SIG-M5 treated with dmso at 0.1 percent for 504 hours (cell line): ENCODE data around the gene CLTB.

Experiments
- DNase-seq: peaks from one replicate; lab custom pipeline; 2025; ENCODE audit not compliant: unreplicated experiment; lab: John Stamatoyannopoulos, UW

The CLTB gene

GRCh38 chr5:176405656-176406435 is 10.5 kb downstream of the CLTB start:
- DNase-seq = no peak

GRCh38 chr5:176401281-176402205 is 14.8 kb downstream of the CLTB start:
- no peak for DNase-seq

GRCh38 chr5:176400382-176401156 is 15.8 kb downstream of the CLTB start:
- DNase-seq = no peak

- no peak for DNase-seq
These were observed 18.5 kb downstream of the CLTB start for GRCh38 chr5:176397736-176398420.

GRCh38 chr5:176396330-176396729 is 20.0 kb downstream of the CLTB start:
- no peak for DNase-seq

GRCh38 chr5:176394881-176395675 is 21.3 kb downstream of the CLTB start:
- no peak for DNase-seq

GRCh38 chr5:176394096-176394495 is 22.2 kb downstream of the CLTB start:
- DNase-seq = no peak

- no peak for DNase-seq
These were observed 23.8 kb downstream of the CLTB start for GRCh38 chr5:176392526-176392925.

- DNase-seq = peak; percentile 86
These were observed 24.3 kb downstream of the CLTB start for GRCh38 chr5:176391999-176392398.

GRCh38 chr5:176391479-176391878 is 24.9 kb downstream of the CLTB start:
- no peak for DNase-seq

GRCh38 chr5:176389135-176390123 is 26.9 kb downstream of the CLTB start:
- DNase-seq = peak; percentile 49

GRCh38 chr5:176388444-176389134 is 27.8 kb downstream of the CLTB start, which contains the start of the genes HIGD2A and NOP16:
TSS of gene HIGD2A (plus strand) at chr5:176388751. CDS start at chr5:176388820, 69 bp downstream.
TSS of gene NOP16 (minus strand) at chr5:176388598. CDS start at chr5:176388539, 59 bp downstream.
- peak; percentile 100 for DNase-seq

GRCh38 chr5:176388003-176388443 is 28.3 kb downstream of the CLTB start:
- DNase-seq = peak; percentile 40

GRCh38 chr5:176387384-176387925 is 28.9 kb downstream of the CLTB start:
- no peak for DNase-seq

- no peak for DNase-seq
These were observed 29.8 kb downstream of the CLTB start for GRCh38 chr5:176386491-176386890.

- DNase-seq = no peak
These were observed 31.3 kb downstream of the CLTB start for GRCh38 chr5:176384991-176385390.

- DNase-seq = no peak
These were observed 31.9 kb downstream of the CLTB start for GRCh38 chr5:176384366-176384930.
